H9 (cell line): Measurements from ENCODE around the gene IGF1. TPM values are rescaled to one million over a fixed set of nuclear protein-coding genes. Genes with fewer than 3 reads are reported as not detected.

Experiments used
- DNase-seq: peaks from one replicate; pipeline ENCODE4 v3.0.0-alpha.2; 2017
- H2AFZ ChIP-seq: one replicate; pipeline ENCODE4 v1.6.1; 2013; ENCODE audit warnings: mild to moderate bottlenecking, low read length, control low read depth, moderate library complexity
- H2AK5ac ChIP-seq: 2 replicates; pipeline ENCODE4 v1.6.1; 2013; ENCODE audit warnings: low read length, control low read depth, mixed read lengths; ENCODE audit not compliant: insufficient read length
- H2BK120ac ChIP-seq: one replicate; pipeline ENCODE4 v1.6.1; 2013; ENCODE audit warnings: low read depth, mild to moderate bottlenecking, low read length, control low read depth, inconsistent platforms; ENCODE audit not compliant: poor library complexity, severe bottlenecking
- H2BK12ac ChIP-seq: 2 replicates; pipeline ENCODE4 v1.6.1; 2013; ENCODE audit warnings: low read length, control low read depth, mixed read lengths, low read depth; ENCODE audit not compliant: insufficient read length
- H2BK15ac ChIP-seq: 2 replicates; pipeline ENCODE4 v1.6.1; 2013; ENCODE audit warnings: low read depth, low read length, control low read depth
- H2BK20ac ChIP-seq: one replicate; pipeline ENCODE4 v1.6.1; 2013; ENCODE audit warnings: low read depth, mild to moderate bottlenecking, low read length, control low read depth, inconsistent platforms; ENCODE audit not compliant: poor library complexity, severe bottlenecking
- H2BK5ac ChIP-seq: 2 replicates; pipeline ENCODE4 v1.6.1; 2013; ENCODE audit warnings: low read length, control low read depth, mixed read lengths; ENCODE audit not compliant: insufficient read length
- H3K14ac ChIP-seq: 2 replicates; pipeline ENCODE4 v1.6.1; 2013; ENCODE audit warnings: low read length, control low read depth; ENCODE audit not compliant: insufficient read depth
- H3K18ac ChIP-seq: 2 replicates; pipeline ENCODE4 v1.6.1; 2013; ENCODE audit warnings: low read depth, mild to moderate bottlenecking, mixed read lengths, low read length, control low read depth; ENCODE audit not compliant: insufficient read length
- H3K23ac ChIP-seq: 2 replicates; pipeline ENCODE4 v1.6.1; 2013; ENCODE audit warnings: low read length, control low read depth, mixed read lengths, low read depth; ENCODE audit not compliant: insufficient read length
- H3K23me2 ChIP-seq: 2 replicates; pipeline ENCODE4 v1.6.1; 2013; ENCODE audit warnings: low read depth, mild to moderate bottlenecking, mixed read lengths, low read length, control low read depth; ENCODE audit not compliant: insufficient read length, poor library complexity, severe bottlenecking
- H3K27ac ChIP-seq: 2 replicates; pipeline ENCODE4 v1.5.1; 2013; ENCODE audit warnings: low read length, control low read depth, mixed read lengths, low read depth; ENCODE audit not compliant: insufficient read length
- H3K27me3 ChIP-seq: 2 replicates; pipeline ENCODE4 v1.6.1; 2013; ENCODE audit warnings: low read length, control low read depth, inconsistent platforms; ENCODE audit not compliant: insufficient read depth
- H3K4ac ChIP-seq: 2 replicates; pipeline ENCODE4 v1.6.1; 2013; ENCODE audit warnings: low read depth, mild to moderate bottlenecking, control low read depth, inconsistent platforms, low read length, moderate library complexity
- H3K4me1 ChIP-seq: 2 replicates; pipeline ENCODE4 v1.6.1; 2013; ENCODE audit warnings: low read length, control low read depth, inconsistent platforms; ENCODE audit not compliant: insufficient read depth
- H3K4me2 ChIP-seq: 2 replicates; pipeline ENCODE4 v1.6.1; 2013; ENCODE audit warnings: low read length, control low read depth, mixed read lengths; ENCODE audit not compliant: insufficient read length, insufficient read depth
- H3K56ac ChIP-seq: 2 replicates; pipeline ENCODE4 v1.6.1; 2013; ENCODE audit warnings: low read depth, mild to moderate bottlenecking, mixed read lengths, low read length, control low read depth; ENCODE audit not compliant: insufficient read length
- H3K79me1 ChIP-seq: 2 replicates; pipeline ENCODE4 v1.6.1; 2013; ENCODE audit warnings: low read depth, mild to moderate bottlenecking, moderate library complexity, low read length, control low read depth, inconsistent platforms; ENCODE audit not compliant: insufficient read depth, poor library complexity, severe bottlenecking
- H3K79me2 ChIP-seq: 2 replicates; pipeline ENCODE4 v1.6.1; 2013; ENCODE audit warnings: low read length, control low read depth, inconsistent platforms; ENCODE audit not compliant: insufficient read depth
- H3K9ac ChIP-seq: 2 replicates; pipeline ENCODE4 v1.6.1; 2013; ENCODE audit warnings: low read length, control low read depth, mixed read lengths; ENCODE audit not compliant: insufficient read length; ENCODE audit errors: extremely low read depth
- H3K9me3 ChIP-seq: one replicate; pipeline ENCODE4 v1.6.1; 2013; ENCODE audit warnings: low read depth, low read length, inconsistent platforms; ENCODE audit not compliant: control insufficient read depth
- H3T11ph ChIP-seq: one replicate; pipeline ENCODE4 v1.6.1; 2013; ENCODE audit warnings: mild to moderate bottlenecking, low read length, control low read depth, inconsistent platforms
- H4K20me1 ChIP-seq: one replicate; pipeline ENCODE4 v1.6.1; 2013; ENCODE audit not compliant: control insufficient read depth, insufficient read length, insufficient read depth
- H4K5ac ChIP-seq: 2 replicates; pipeline ENCODE4 v1.6.1; 2013; ENCODE audit warnings: low read depth, mild to moderate bottlenecking, mixed read lengths, low read length, control low read depth; ENCODE audit not compliant: insufficient read length
- H4K8ac ChIP-seq: replicated peaks from 2 replicates; pipeline ENCODE4 v1.6.1; 2013; ENCODE audit warnings: low read length, control low read depth, mixed read lengths, low read depth; ENCODE audit not compliant: insufficient read length
- H4K91ac ChIP-seq: 2 replicates; pipeline ENCODE4 v1.6.1; 2013; ENCODE audit warnings: low read depth, mild to moderate bottlenecking, moderate library complexity, mixed read lengths, low read length, control low read depth; ENCODE audit not compliant: insufficient read length
- H3K27ac Mint-ChIP-seq, 3 experiments: 2 replicates in 2 of 3; 3 replicates in 1 of 3; pipeline ENCODE4 v1.8.0; 2020 to 2021; ENCODE audit warnings: mixed read lengths in 3 of 3, mild to moderate bottlenecking in 1 of 3, moderate library complexity in 1 of 3
- H3K27me3 Mint-ChIP-seq: 2 replicates; pipeline ENCODE4 v1.8.0; 2021; ENCODE audit warnings: low read depth, mild to moderate bottlenecking, moderate library complexity, mixed read lengths
- H3K36me3 Mint-ChIP-seq, 3 experiments: 2 replicates in 2 of 3; 3 replicates in 1 of 3; pipeline ENCODE4 v1.8.0; 2020 to 2021; ENCODE audit warnings: low read depth in 3 of 3, mixed read lengths in 3 of 3; ENCODE audit not compliant: insufficient read depth in 1 of 3
- H3K4me1 Mint-ChIP-seq, 2 experiments: 2 replicates each; pipeline ENCODE4 v1.8.0; 2020; ENCODE audit warnings: mixed read lengths in 2 of 2
- H3K4me3 Mint-ChIP-seq, 2 experiments: 2 replicates in 1 of 2; 3 replicates in 1 of 2; pipeline ENCODE4 v1.8.0; 2020 to 2021; ENCODE audit warnings: mild to moderate bottlenecking in 2 of 2, mixed read lengths in 2 of 2, moderate library complexity in 1 of 2
- H3K9me3 Mint-ChIP-seq, 2 experiments: 2 replicates in 1 of 2; 3 replicates in 1 of 2; pipeline ENCODE4 v1.8.0; 2020; ENCODE audit warnings: mild to moderate bottlenecking in 2 of 2, mixed read lengths in 2 of 2, moderate library complexity in 1 of 2
- CTCF ChIP-seq: fragments of 200-600 bp; sonication (generic); conservative IDR thresholded peaks from 3 replicates; pipeline ENCODE4 v1.8.0; 2021; ENCODE audit warnings: antibody characterized with exemption, mild to moderate bottlenecking
- WGBS: extraction: QIAGEN DNeasy Blood & Tissue Kit; methylation state at CpG from one replicate; pipeline ENCODE4 v1.1.7; 2013; ENCODE audit warnings: missing lambda C conversion rate, low lambda C conversion rate, mixed read lengths; ENCODE audit not compliant: insufficient read length; ENCODE audit errors: extremely low coverage; 5-methylcytosine and 5-hydroxymethylcytosine counted together
- total RNA-seq: library from RNA; stranded (reverse); gene quantifications from 2 replicates; pipeline ENCODE4 v1.2.1, GENCODE V29; 2021

The IGF1 gene
- total RNA-seq, 1 experiment from 2014 or later: not detected

- no peak overlapping the region for H3K4me3 Mint-ChIP-seq
- Histone ChIP-seq H2BK20ac (no peak overlapping the region), H2BK120ac (no peak overlapping the region), H3K27me3 (no peaks in the 10 kb centered on the region; the same call in 1 of the 2 replicates), H3K9me3 (no peaks in the 10 kb centered on the region), H3K4me2 (no peak overlapping the region), H3K23me2 (no peaks in the 10 kb centered on the region), H3K56ac (no peak overlapping the region), H3K18ac (no peak overlapping the region), H3K14ac (no peak overlapping the region), H3K4ac (no peak overlapping the region), H3K79me2 (no peaks in the 10 kb centered on the region), H2BK15ac (no peak overlapping the region), H2AFZ (no peak overlapping the region), H3T11ph (no peak overlapping the region), H3K79me1 (no peaks in the 10 kb centered on the region), H3K4me1 (no peaks in the 10 kb centered on the region), H2AK5ac (no peak overlapping the region), H3K9ac (no peak overlapping the region), H2BK5ac (no peak overlapping the region), H4K8ac (no peak overlapping the region), H4K91ac (no peak overlapping the region), H4K20me1 (no peaks in the 10 kb centered on the region), H4K5ac (no peak overlapping the region), H3K27ac (no peak overlapping the region), H2BK12ac (no peak overlapping the region), H3K23ac (no peak overlapping the region)
- no CpG with 5 or more reads among the region's 4 CpGs for WGBS
- no peak for TF ChIP-seq CTCF
- no peak for DNase-seq
- peak overlapping the region in 1 of 3 experiments; percentile 80; a peak in 2 of 7 replicates for H3K27ac Mint-ChIP-seq
- no peaks in the 10 kb centered on the region; the same call in 1 of the 2 replicates for H3K27me3 Mint-ChIP-seq
- H3K36me3 Mint-ChIP-seq: no peaks in the 10 kb centered on the region; a peak in 1 of 7 replicates
- H3K4me1 Mint-ChIP-seq: peaks cover 15 to 18% of the 10 kb centered on the region in 2 experiments
- H3K9me3 Mint-ChIP-seq: no peaks in the 10 kb centered on the region
Measured at GRCh38 chr12:102454808-102455760, 25.3 kb downstream of the IGF1 start.
